SKM-1 (cell line): Measurements from ENCODE around the gene TMEM175.
A peak's percentile ranks its signal among the peaks of the same experiment; 100 is the strongest.
"Not testable (repeated sequence)": the region's sequence is repeated elsewhere in the genome, so short reads cannot be mapped to it uniquely, and the experiment has no call there.

Experiments used
- DNase-seq: peaks from one replicate; lab custom pipeline; 2025; ENCODE audit not compliant: unreplicated experiment; lab: John Stamatoyannopoulos, UW

The TMEM175 gene

DNA sequence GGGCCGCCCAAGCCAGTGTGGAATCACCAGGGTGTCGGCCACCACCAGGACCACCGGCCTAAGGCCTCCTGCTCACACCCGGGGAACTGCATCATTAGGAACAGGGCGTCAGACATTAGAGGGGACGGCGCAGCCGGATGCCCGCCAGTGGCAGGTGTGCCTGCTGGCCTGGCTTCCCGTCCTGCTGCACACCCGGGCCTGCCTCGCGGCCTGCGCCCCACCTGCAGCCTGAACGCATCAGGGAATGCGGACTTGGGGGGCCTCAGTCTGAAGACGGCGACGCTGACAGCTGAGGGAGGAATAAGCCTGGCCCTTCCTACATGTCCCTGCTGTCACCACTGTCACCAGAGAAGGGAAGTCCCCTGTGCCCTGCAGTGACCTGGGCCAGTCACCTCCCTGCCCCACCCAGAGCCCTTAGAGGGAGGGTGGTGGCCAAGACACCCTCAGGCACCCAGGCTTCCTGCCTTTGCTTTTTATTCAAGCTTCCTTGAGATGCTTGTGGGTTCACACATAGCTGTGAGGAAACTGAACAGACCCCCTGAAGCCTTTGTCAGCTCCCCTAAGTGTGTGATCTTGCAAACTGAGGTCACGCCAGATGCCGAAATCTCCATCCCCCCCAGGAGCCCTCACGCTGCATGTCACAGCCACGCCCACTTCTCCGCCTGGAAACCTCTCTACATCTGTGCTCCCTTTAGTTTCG is 37.9 kb downstream of the TMEM175 start:
- DNase-seq = no peak

- no peak for DNase-seq
Observed at GRCh38 chr4:970854-971520, 38.7 kb downstream of the TMEM175 start.

- no peak for DNase-seq
Observed at GRCh38 chr4:971666-972500, 39.6 kb downstream of the TMEM175 start.

DNA sequence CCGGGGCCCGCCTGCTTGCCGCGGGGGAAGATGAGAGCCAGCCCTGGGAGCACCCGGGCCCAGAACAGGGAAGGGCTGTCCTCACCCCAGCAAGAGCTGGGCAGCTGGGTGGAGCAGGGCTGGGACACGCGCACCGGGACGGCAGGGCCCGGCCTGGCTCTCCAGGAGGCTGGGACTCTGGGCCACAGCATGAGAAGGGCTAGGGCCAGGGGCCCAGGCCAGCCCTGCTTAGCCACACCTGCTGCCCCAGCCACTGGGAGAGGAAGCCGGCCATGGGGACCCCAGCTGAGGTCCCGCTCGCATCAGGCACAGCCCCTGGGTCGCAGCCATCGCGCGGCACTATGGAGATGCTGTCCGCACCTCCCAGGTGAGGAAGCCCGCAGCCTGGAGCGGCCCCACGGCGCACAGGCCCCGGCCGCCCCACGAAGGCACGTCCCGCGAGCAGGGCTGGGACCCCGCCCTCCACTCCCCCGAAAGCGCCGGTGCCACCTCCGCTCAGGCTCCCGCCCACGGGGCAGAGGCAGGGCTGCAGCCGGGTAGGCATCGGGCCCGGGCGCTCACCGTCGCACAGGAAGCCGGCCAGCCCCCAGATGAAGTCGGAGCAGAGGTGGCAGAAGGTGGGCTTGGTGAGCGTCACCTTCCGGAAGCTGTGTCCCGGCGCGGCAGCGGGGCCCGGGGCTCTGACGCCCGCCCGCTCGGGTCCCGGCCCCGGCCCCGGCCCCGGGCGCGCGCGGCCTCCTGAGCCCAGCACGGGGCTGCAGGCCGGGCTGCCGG is 40.6 kb downstream of the TMEM175 start:
- DNase-seq = no peak

GRCh38 chr4:973431-974397 is 41.5 kb downstream of the TMEM175 start, which contains the start of gene DGKQ:
Gene DGKQ, minus strand, starts transcription at chr4:973569. Its CDS starts 87 bp downstream, at chr4:973482.
- DNase-seq = peak; percentile 56

DNA sequence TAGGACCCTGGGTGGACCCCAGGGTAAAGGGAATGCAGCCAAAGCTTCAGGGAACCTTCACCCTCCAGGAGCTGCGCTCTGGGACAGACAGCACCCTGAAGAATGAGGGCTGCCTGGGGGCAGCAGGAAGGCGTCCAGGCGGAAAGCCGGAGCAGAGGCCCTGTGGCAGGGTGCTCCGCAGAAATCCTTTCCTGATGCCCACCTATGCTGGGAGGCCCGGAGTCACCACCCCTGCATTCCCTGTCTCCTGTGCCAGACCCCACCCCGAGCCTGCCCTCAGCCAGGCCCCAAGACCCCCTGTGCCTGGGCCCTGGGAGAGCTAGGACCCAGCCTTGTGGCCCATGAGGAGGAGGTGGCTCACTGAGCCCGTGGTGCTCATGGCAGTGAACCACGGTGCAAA is 42.4 kb downstream of the TMEM175 start:
- no peak for DNase-seq

DNA sequence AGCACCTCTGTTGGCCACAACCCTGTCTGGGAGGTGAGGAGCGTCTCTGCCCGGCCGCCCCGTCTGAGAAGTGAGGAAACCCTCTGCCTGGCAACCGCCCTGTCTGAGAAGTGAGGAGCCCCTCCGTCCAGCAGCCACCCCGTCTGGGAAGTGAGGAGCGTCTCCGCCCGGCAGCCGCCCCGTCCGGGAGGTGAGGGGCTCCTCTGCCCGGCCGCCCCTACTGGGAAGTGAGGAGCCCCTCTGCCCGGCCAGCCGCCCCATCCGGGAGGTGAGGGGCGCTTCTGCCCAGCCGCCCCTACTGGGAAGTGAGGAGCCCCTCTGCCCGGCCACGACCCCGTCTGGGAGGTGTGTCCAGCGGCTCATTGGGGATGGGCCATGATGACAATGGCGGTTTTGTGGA is 43.8 kb downstream of the TMEM175 start:
- not testable (repeated sequence) for DNase-seq

- peak; percentile 99 for DNase-seq
Observed at GRCh38 chr4:978957-979701, 46.9 kb downstream of the TMEM175 start.

GRCh38 chr4:982291-982690 is 50.0 kb downstream of the TMEM175 start:
- no peak for DNase-seq

- no peak for DNase-seq
Observed at GRCh38 chr4:982814-983213, 50.6 kb downstream of the TMEM175 start.

GRCh38 chr4:984336-985054 is 52.2 kb downstream of the TMEM175 start:
- no peak for DNase-seq

DNA sequence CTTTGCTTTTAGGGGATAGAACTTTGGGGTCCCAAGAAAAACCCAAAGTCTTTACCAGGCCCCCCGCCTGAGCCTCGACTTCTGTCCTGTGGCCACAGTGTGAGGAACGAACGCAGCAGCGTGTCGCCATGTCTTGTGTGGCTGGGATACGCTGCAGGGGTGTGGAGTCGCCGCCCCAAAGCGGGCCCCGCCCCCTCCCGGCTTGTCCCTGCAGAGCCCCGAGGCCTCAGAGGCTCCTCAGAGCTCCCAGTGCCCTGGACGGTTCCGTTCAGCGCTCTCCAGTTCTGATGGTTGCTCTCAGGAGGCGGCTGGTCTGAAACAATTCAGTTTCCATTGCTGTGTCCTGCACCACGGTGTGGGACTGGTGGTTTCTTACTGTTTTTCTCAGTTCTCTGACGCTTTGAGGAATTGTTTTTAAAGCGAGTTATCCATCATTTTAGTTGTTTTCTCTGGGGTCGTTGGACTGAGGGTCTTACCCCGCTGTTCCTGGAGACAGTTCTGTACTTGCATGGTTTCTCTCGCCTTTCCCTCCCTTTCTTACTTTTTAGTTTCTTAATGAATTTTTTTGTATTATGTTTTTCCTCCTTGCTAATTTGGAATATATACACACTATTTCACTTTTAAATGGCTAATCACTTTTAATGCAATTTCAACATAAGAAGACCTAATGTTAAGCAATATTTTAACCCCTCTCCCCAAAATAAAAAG is 53.0 kb downstream of the TMEM175 start:
- no peak for DNase-seq

- no peak for DNase-seq
Observed at GRCh38 chr4:986428-986878, 54.2 kb downstream of the TMEM175 start.

- peak; percentile 65 for DNase-seq
Observed at GRCh38 chr4:986879-987623, 54.8 kb downstream of the TMEM175 start, which contains the start of gene IDUA. Gene IDUA, plus strand, starts transcription at chr4:987044. Its CDS starts 41 bp downstream, at chr4:987085.

DNA sequence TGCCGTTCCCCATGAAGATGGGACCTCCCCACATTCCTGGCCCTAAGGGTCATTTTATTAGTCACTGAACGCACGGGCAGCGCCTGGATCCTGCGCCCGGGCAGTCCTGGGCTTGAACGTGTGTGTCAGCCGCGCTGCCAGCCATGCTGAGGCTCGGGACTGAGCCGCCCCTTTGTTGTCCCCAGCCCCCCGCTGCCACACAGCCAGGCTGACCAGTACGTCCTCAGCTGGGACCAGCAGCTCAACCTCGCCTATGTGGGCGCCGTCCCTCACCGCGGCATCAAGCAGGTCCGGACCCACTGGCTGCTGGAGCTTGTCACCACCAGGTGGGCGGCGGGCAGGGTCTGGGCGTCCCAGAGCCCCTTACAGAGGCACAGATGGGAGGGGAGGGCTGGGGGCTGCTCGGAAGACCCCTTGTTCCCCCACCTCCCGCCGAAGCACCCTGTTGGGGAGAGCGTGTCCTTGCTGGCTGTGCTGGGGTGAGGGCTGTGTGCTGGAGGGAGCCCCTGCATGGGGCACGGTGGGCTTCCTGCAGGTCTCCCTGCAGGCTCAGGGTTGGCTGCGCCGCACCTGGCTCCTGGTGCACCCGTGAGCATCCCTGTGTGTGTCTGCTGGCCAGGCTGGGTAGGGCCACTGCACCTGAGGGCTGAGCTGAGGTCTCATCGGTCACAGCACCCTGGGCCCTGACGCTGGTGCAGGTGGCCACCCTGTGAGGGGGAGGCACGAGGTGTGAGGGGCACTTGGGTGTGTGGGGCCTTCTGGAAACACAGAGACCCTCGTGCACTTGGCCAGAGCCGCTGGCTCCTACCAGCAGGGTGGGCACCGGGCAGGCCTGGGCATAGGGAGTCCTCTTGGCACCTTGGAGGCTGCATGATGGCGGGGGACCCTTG is 55.6 kb downstream of the TMEM175 start:
- no peak for DNase-seq
